ENCODE results near the gene RBFOX2.

GRCh38 chr22:35731321-35731720 lies 297.3 kb downstream of the RBFOX2 start:
- TF ChIP-seq, protein P1, sequence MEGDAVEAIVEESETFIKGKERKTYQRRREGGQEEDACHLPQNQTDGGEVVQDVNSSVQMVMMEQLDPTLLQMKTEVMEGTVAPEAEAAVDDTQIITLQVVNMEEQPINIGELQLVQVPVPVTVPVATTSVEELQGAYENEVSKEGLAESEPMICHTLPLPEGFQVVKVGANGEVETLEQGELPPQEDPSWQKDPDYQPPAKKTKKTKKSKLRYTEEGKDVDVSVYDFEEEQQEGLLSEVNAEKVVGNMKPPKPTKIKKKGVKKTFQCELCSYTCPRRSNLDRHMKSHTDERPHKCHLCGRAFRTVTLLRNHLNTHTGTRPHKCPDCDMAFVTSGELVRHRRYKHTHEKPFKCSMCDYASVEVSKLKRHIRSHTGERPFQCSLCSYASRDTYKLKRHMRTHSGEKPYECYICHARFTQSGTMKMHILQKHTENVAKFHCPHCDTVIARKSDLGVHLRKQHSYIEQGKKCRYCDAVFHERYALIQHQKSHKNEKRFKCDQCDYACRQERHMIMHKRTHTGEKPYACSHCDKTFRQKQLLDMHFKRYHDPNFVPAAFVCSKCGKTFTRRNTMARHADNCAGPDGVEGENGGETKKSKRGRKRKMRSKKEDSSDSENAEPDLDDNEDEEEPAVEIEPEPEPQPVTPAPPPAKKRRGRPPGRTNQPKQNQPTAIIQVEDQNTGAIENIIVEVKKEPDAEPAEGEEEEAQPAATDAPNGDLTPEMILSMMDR (conservative IDR thresholded peaks at IDR 0.05; ENCODE audit: low read length): no peak
- no peak for TF ChIP-seq EZH2phosphoT487 (IDR thresholded peaks at IDR 0.05; ENCODE audit: borderline replicate concordance, low read depth, low read length)

Data from OCI-LY7 (cell line).